Measurements from ENCODE around the gene DNAH14.
"Not testable (repeated sequence)": the region's sequence is repeated elsewhere in the genome, so short reads cannot be mapped to it uniquely, and the experiment has no call there.

DNAH14 gene

GRCh38 chr1:224922404-224923164 lies 6.9 kb upstream of the DNAH14 start:
- peak; percentile 38 for DNase-seq

- no peak for DNase-seq
These were observed 5.7 kb upstream of the DNAH14 start for GRCh38 chr1:224923726-224924125.

- not testable (repeated sequence) for DNase-seq
These were observed 1.8 kb upstream of the DNAH14 start for GRCh38 chr1:224927631-224928030.

- DNase-seq, result no peak
These were observed 569 bp upstream of the DNAH14 start for GRCh38 chr1:224928906-224929305.

GRCh38 chr1:224931605-224932004 lies 2.1 kb downstream of the DNAH14 start:
- DNase-seq, result no peak

GRCh38 chr1:224932607-224933249 lies 3.3 kb downstream of the DNAH14 start:
- DNase-seq, result no peak

- no peak for DNase-seq
These were observed 4.1 kb downstream of the DNAH14 start for GRCh38 chr1:224933584-224933983.

GRCh38 chr1:224938652-224939051 lies 9.2 kb downstream of the DNAH14 start:
- no peak for DNase-seq

GRCh38 chr1:224939844-224940425 lies 10.5 kb downstream of the DNAH14 start:
- no peak for DNase-seq

- not testable (repeated sequence) for DNase-seq
These were observed 11.3 kb downstream of the DNAH14 start for GRCh38 chr1:224940735-224941134.

GRCh38 chr1:224945651-224946348 lies 16.3 kb downstream of the DNAH14 start:
- not testable (repeated sequence) for DNase-seq

- DNase-seq, result not testable (repeated sequence)
These were observed 16.8 kb downstream of the DNAH14 start for GRCh38 chr1:224946349-224946691.

GRCh38 chr1:224957696-224958095 lies 28.2 kb downstream of the DNAH14 start:
- no peak for DNase-seq

GRCh38 chr1:224958490-224958889 lies 29.0 kb downstream of the DNAH14 start:
- DNase-seq, result no peak

- DNase-seq, result no peak
These were observed 29.6 kb downstream of the DNAH14 start for GRCh38 chr1:224959115-224959514.

- no peak for DNase-seq
These were observed 30.2 kb downstream of the DNAH14 start for GRCh38 chr1:224959656-224960055.

- no peak for DNase-seq
These were observed 50.7 kb downstream of the DNAH14 start for GRCh38 chr1:224980181-224980580.

- peak; percentile 47 for DNase-seq
These were observed 52.5 kb downstream of the DNAH14 start for GRCh38 chr1:224981922-224982354.

- no peak for DNase-seq
These were observed 58.6 kb downstream of the DNAH14 start for GRCh38 chr1:224988042-224988441.

GRCh38 chr1:224989615-224990014 lies 60.1 kb downstream of the DNAH14 start:
- DNase-seq, result no peak

GRCh38 chr1:224991550-224991949 lies 62.1 kb downstream of the DNAH14 start:
- DNase-seq, result not testable (repeated sequence)

- no peak for DNase-seq
These were observed 66.1 kb downstream of the DNAH14 start for GRCh38 chr1:224995602-224996001.

GRCh38 chr1:224996266-224996665 lies 66.8 kb downstream of the DNAH14 start:
- no peak for DNase-seq

- no peak for DNase-seq
These were observed 68.7 kb downstream of the DNAH14 start for GRCh38 chr1:224998185-224998584.

Measured in NCI-H69 (cell line).